ENCODE measurements around the gene CDH13. TPM values are rescaled to one million over a fixed set of nuclear protein-coding genes. Genes with fewer than 3 reads are reported as not detected.

CDH13 gene
- total and polyA plus RNA-seq, 9 of the 15 experiments (the other 6 are each of a cell fraction or from before 2014, with no cell fraction given), result 0.03 TPM; not detected in 8

DNA sequence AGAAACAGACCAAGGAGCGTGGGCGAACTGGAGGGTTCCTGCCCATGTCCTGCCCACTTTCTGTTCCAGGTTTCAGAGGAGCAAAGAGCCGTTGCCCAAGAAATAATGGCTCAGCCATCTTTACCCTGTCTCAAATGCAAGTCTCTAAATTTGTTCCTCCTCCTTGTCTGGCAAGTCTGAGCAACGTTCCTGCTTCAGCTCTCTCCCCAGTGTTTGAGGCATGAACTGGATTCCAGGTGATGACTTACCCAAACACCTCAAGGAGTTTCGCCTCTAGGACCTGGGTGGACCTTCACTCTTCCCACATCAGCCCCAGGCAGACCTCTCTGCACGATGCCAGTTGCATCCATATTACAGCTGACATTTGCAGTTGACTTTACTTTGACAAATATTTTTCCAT is 659.2 kb downstream of the CDH13 start:
- TF ChIP-seq NCOA6 (IDR thresholded peaks at IDR 0.05) (no peak), TCF3 (CRISPR knock-in tag; IDR thresholded peaks at IDR 0.05) (no peak), ZNF12 (CRISPR knock-in tag; IDR thresholded peaks at IDR 0.05) (no peak), SOX6 (IDR thresholded peaks at IDR 0.05) (no peak), ZZZ3 (IDR thresholded peaks at IDR 0.05) (no peak), HEY1 (CRISPR knock-in tag; IDR thresholded peaks at IDR 0.05; ENCODE audit: borderline replicate concordance) (no peak), ZNF224 (CRISPR knock-in tag; IDR thresholded peaks at IDR 0.05) (no peak), FOXK1 (CRISPR knock-in tag; IDR thresholded peaks at IDR 0.05; ENCODE audit: borderline replicate concordance) (no peak), TCF7 (IDR thresholded peaks at IDR 0.05; ENCODE audit: borderline replicate concordance) (no peak)
- TF ChIP-seq, protein P1, sequence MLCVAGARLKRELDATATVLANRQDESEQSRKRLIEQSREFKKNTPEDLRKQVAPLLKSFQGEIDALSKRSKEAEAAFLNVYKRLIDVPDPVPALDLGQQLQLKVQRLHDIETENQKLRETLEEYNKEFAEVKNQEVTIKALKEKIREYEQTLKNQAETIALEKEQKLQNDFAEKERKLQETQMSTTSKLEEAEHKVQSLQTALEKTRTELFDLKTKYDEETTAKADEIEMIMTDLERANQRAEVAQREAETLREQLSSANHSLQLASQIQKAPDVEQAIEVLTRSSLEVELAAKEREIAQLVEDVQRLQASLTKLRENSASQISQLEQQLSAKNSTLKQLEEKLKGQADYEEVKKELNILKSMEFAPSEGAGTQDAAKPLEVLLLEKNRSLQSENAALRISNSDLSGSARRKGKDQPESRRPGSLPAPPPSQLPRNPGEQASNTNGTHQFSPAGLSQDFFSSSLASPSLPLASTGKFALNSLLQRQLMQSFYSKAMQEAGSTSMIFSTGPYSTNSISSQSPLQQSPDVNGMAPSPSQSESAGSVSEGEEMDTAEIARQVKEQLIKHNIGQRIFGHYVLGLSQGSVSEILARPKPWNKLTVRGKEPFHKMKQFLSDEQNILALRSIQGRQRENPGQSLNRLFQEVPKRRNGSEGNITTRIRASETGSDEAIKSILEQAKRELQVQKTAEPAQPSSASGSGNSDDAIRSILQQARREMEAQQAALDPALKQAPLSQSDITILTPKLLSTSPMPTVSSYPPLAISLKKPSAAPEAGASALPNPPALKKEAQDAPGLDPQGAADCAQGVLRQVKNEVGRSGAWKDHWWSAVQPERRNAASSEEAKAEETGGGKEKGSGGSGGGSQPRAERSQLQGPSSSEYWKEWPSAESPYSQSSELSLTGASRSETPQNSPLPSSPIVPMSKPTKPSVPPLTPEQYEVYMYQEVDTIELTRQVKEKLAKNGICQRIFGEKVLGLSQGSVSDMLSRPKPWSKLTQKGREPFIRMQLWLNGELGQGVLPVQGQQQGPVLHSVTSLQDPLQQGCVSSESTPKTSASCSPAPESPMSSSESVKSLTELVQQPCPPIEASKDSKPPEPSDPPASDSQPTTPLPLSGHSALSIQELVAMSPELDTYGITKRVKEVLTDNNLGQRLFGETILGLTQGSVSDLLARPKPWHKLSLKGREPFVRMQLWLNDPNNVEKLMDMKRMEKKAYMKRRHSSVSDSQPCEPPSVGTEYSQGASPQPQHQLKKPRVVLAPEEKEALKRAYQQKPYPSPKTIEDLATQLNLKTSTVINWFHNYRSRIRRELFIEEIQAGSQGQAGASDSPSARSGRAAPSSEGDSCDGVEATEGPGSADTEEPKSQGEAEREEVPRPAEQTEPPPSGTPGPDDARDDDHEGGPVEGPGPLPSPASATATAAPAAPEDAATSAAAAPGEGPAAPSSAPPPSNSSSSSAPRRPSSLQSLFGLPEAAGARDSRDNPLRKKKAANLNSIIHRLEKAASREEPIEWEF (CRISPR knock-in tag; IDR thresholded peaks at IDR 0.05), result no peak
- TF ChIP-seq, protein P2, sequence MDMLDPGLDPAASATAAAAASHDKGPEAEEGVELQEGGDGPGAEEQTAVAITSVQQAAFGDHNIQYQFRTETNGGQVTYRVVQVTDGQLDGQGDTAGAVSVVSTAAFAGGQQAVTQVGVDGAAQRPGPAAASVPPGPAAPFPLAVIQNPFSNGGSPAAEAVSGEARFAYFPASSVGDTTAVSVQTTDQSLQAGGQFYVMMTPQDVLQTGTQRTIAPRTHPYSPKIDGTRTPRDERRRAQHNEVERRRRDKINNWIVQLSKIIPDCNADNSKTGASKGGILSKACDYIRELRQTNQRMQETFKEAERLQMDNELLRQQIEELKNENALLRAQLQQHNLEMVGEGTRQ (CRISPR knock-in tag; IDR thresholded peaks at IDR 0.05), result no peak
- TF ChIP-seq, protein P3, sequence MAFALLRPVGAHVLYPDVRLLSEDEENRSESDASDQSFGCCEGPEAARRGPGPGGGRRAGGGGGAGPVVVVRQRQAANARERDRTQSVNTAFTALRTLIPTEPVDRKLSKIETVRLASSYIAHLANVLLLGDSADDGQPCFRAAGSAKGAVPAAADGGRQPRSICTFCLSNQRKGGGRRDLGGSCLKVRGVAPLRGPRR (CRISPR knock-in tag; IDR thresholded peaks at IDR 0.05), result no peak
- TF ChIP-seq, protein P4, sequence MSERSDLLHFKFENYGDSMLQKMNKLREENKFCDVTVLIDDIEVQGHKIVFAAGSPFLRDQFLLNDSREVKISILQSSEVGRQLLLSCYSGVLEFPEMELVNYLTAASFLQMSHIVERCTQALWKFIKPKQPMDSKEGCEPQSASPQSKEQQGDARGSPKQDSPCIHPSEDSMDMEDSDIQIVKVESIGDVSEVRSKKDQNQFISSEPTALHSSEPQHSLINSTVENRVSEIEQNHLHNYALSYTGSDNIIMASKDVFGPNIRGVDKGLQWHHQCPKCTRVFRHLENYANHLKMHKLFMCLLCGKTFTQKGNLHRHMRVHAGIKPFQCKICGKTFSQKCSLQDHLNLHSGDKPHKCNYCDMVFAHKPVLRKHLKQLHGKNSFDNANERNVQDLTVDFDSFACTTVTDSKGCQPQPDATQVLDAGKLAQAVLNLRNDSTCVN (CRISPR knock-in tag; IDR thresholded peaks at IDR 0.05), result no peak
- no peaks in the 10 kb centered on the region for H4K20me1 ChIP-seq (replicated peaks; ENCODE audit: control insufficient read depth, insufficient read depth, low read length)
- POLR2A ChIA-PET, result interaction anchor here (0.6 kb wide), 1 partner anchor 586 kb away, joined by 3 read pairs; no protein-coding TSS in a partner anchor
- no peak overlapping the region for H3K27ac ChIP-seq (ENCODE audit: extremely low read depth, low read depth, low read length)
- H3K36me3 ChIP-seq (ENCODE audit: control insufficient read depth, insufficient read depth, low read length), result no peaks in the 10 kb centered on the region
- intact Hi-C loops (cut with micrococcal nuclease) (no loop called here), in situ Hi-C loops (cut with MboI) (no loop called here)
- H3K9me1 ChIP-seq (ENCODE audit: control insufficient read depth, insufficient read depth, low read length), result no peaks in the 10 kb centered on the region
- no peaks in the 10 kb centered on the region for H3K79me2 ChIP-seq (ENCODE audit: control insufficient read depth, insufficient read depth, low read length)
- CTCF ChIA-PET (ENCODE audit: low intra/inter-chr PET ratio), result no interaction called here
- H3K4me3 ChIP-seq, result no peak overlapping the region
- no peak for ATAC-seq
- no peaks in the 10 kb centered on the region for H3K4me1 ChIP-seq (replicated peaks in 1 of 2; ENCODE audit: control insufficient read depth in 2 of 2, insufficient read depth in 2 of 2, low read length in 2 of 2)
- FAIRE-seq, result no peak
- no peaks in the 10 kb centered on the region for H3K9me3 ChIP-seq (replicated peaks; ENCODE audit: control insufficient read depth, insufficient read depth, low read depth, low read length)
- DNase-seq (ENCODE audit: extremely low read depth in 1 of 4, low spot score in 3 of 4), result no peak
- under 1% methylated on average over 6 of the region's 6 CpGs for WGBS (ENCODE audit: insufficient coverage, low coverage, missing lambda C conversion rate)
- no peak overlapping the region for H2AFZ ChIP-seq (ENCODE audit: low read depth, low read length)
- H3K27me3 ChIP-seq (ENCODE audit: control insufficient read depth in 2 of 2, insufficient read depth in 2 of 2, low read length in 2 of 2), result no peaks in the 10 kb centered on the region
- no peak overlapping the region for H3K4me2 ChIP-seq (ENCODE audit: insufficient read depth, low read length)
- H3K9ac ChIP-seq (ENCODE audit: insufficient read depth in 1 of 2, low read depth in 2 of 2, low read length in 2 of 2), result no peak overlapping the region
- BruUV-seq (replicated peaks), result no TSS peak

All from K562 (cell line).